Urothelium cell line (cell line): ENCODE data around the gene STAG3.
"Not testable (repeated sequence)": the region's sequence is repeated elsewhere in the genome, so short reads cannot be mapped to it uniquely, and the experiment has no call there.

ENCODE experiments used
- DNase-seq: peaks from one replicate; pipeline ENCODE4 v3.0.0; 2011; ENCODE audit warnings: low spot score, mixed read lengths
- FAIRE-seq: peaks from 2 replicates; lab custom pipeline; 2011; peaks lifted over from hg19 to GRCh38; lab: Jason Lieb, UNC

Gene STAG3

GRCh38 chr7:100234660-100235317 lies 57.1 kb downstream of the STAG3 start:
- not testable (repeated sequence) for FAIRE-seq, DNase-seq

- not testable (repeated sequence) for DNase-seq, FAIRE-seq
Measured at GRCh38 chr7:100239975-100240374, 62.3 kb downstream of the STAG3 start.

- not testable (repeated sequence) for DNase-seq, FAIRE-seq
Measured at GRCh38 chr7:100243385-100243784, 65.7 kb downstream of the STAG3 start.

GRCh38 chr7:100244988-100245605 lies 67.4 kb downstream of the STAG3 start:
- FAIRE-seq = not testable (repeated sequence)

GRCh38 chr7:100246121-100246864 lies 68.6 kb downstream of the STAG3 start:
- DNase-seq, FAIRE-seq: not testable (repeated sequence)

More at GRCh38 chr7:100244988-100245605, 67.4 kb downstream of the STAG3 start:
- not testable (repeated sequence) for DNase-seq

- not testable (repeated sequence) for FAIRE-seq, DNase-seq
Measured at GRCh38 chr7:100246865-100247137, 69.1 kb downstream of the STAG3 start.

- DNase-seq (peak; percentile 98), FAIRE-seq (no peak)
Measured at GRCh38 chr7:100247152-100247757, 69.5 kb downstream of the STAG3 start.

GRCh38 chr7:100248483-100248882 lies 70.8 kb downstream of the STAG3 start:
- no peak for FAIRE-seq

GRCh38 chr7:100257017-100257416 lies 79.3 kb downstream of the STAG3 start:
- no peak for FAIRE-seq
- no peak for DNase-seq

More at GRCh38 chr7:100248483-100248882, 70.8 kb downstream of the STAG3 start:
- DNase-seq = no peak

GRCh38 chr7:100259984-100260383 lies 82.3 kb downstream of the STAG3 start:
- not testable (repeated sequence) for FAIRE-seq, DNase-seq

GRCh38 chr7:100262896-100263295 lies 85.2 kb downstream of the STAG3 start:
- not testable (repeated sequence) for FAIRE-seq, DNase-seq
